Left ventricle myocardium inferior (tissue), 1 donor: Measurements from ENCODE around the gene OR4F15. TPM values are rescaled to one million over a fixed set of nuclear protein-coding genes. Genes with fewer than 3 reads are reported as not detected.

Source experiments
- DNase-seq: peaks from one replicate; pipeline ENCODE4 v3.0.0-alpha.2; 2020
- H3K27ac ChIP-seq: fragments of 200-600 bp; replicated peaks from 2 replicates; pipeline ENCODE4 v1.8.0; 2021
- H3K27me3 ChIP-seq: fragments of 200-600 bp; 2 replicates; pipeline ENCODE4 v1.8.0; 2021; ENCODE audit warnings: low read depth
- H3K36me3 ChIP-seq: fragments of 200-600 bp; 2 replicates; pipeline ENCODE4 v1.8.0; 2021
- H3K4me1 ChIP-seq: fragments of 200-600 bp; 2 replicates; pipeline ENCODE4 v1.8.0; 2021
- H3K4me3 ChIP-seq: fragments of 200-600 bp; 2 replicates; pipeline ENCODE4 v1.8.0; 2021; ENCODE audit warnings: mild to moderate bottlenecking, moderate library complexity
- H3K9me3 ChIP-seq: fragments of 200-600 bp; replicated peaks from 2 replicates; pipeline ENCODE4 v1.8.0; 2021
- CTCF ChIP-seq: fragments of 200-600 bp; IDR thresholded peaks from 2 replicates; pipeline ENCODE4 v1.8.0; 2021; ENCODE audit warnings: antibody characterized with exemption, mild to moderate bottlenecking, borderline replicate concordance
- intact Hi-C: fragments of 100-400 bp; cut with micrococcal nuclease; formaldehyde crosslinking; loops from one replicate; pipeline ENCODE4 v1.11.0; 2022
- total RNA-seq: library from RNA; stranded (reverse); fragmentation: NEBNext Ultra II Directional; extraction: Animal tissue kit (Norgen Biotek cat#: 25700); gene quantifications from one replicate; pipeline ENCODE4 v1.2.1, GENCODE V29; 2021
- donor health status: DM: no; HTN: yes; CAD: no; lungs with severe emphysema.

The OR4F15 gene
- total RNA-seq, 1 donor from 2014 or later, result not detected

- H3K27ac ChIP-seq, result no peak overlapping the region
- TF ChIP-seq CTCF, result no peak
Observed at GRCh38 chr15:101804375-101804774, 7.6 kb upstream of the OR4F15 start.

GRCh38 chr15:101804941-101805340, 7.1 kb upstream of the OR4F15 start:
- DNase-seq, result no peak
- intact Hi-C loops, result no loop called here
- H3K4me3 ChIP-seq, result no peak overlapping the region
- peaks cover 6% of the 10 kb centered on the region for H3K9me3 ChIP-seq
- no peak for TF ChIP-seq CTCF
- no peak overlapping the region for H3K27ac ChIP-seq
- no peaks in the 10 kb centered on the region for H3K36me3 ChIP-seq
- no peaks in the 10 kb centered on the region for H3K4me1 ChIP-seq
- H3K27me3 ChIP-seq, result peaks cover 36% of the 10 kb centered on the region

More at GRCh38 chr15:101804375-101804774, 7.6 kb upstream of the OR4F15 start:
- DNase-seq, result no peak
- no peaks in the 10 kb centered on the region for H3K36me3 ChIP-seq
- H3K9me3 ChIP-seq, result peaks cover 6% of the 10 kb centered on the region
- no peak overlapping the region for H3K4me3 ChIP-seq
- peaks cover 32% of the 10 kb centered on the region for H3K27me3 ChIP-seq
- intact Hi-C loops, result no loop called here
- no peaks in the 10 kb centered on the region for H3K4me1 ChIP-seq

GRCh38 chr15:101805605-101806345, 6.2 kb upstream of the OR4F15 start:
- Histone ChIP-seq H3K4me3 (no peak overlapping the region), H3K9me3 (peaks cover 6% of the 10 kb centered on the region), H3K27me3 (peaks cover 42% of the 10 kb centered on the region), H3K27ac (no peak overlapping the region), H3K36me3 (no peaks in the 10 kb centered on the region), H3K4me1 (no peaks in the 10 kb centered on the region)
- no peak for DNase-seq
- no peak for TF ChIP-seq CTCF
- intact Hi-C loops, result no loop called here

- Histone ChIP-seq H3K4me1 (no peaks in the 10 kb centered on the region), H3K4me3 (no peak overlapping the region), H3K27ac (no peak overlapping the region), H3K9me3 (no peaks in the 10 kb centered on the region), H3K36me3 (no peaks in the 10 kb centered on the region), H3K27me3 (peaks cover 55% of the 10 kb centered on the region)
- intact Hi-C loops, result no loop called here
- no peak for DNase-seq
- TF ChIP-seq CTCF, result no peak
Observed at GRCh38 chr15:101807345-101807945, 4.6 kb upstream of the OR4F15 start.

GRCh38 chr15:101808201-101808600, 3.8 kb upstream of the OR4F15 start:
- no peaks in the 10 kb centered on the region for H3K4me1 ChIP-seq
- H3K27ac ChIP-seq, result no peak overlapping the region
- no peaks in the 10 kb centered on the region for H3K9me3 ChIP-seq
- H3K4me3 ChIP-seq, result no peak overlapping the region
- no peak for DNase-seq
- intact Hi-C loops, result no loop called here
- no peak for TF ChIP-seq CTCF
- no peaks in the 10 kb centered on the region for H3K36me3 ChIP-seq
- H3K27me3 ChIP-seq, result peaks cover 57% of the 10 kb centered on the region
